HCT116 (cell line): Measurements from ENCODE around the gene RANGRF. TPM values are rescaled to one million over a fixed set of nuclear protein-coding genes. Genes with fewer than 3 reads are reported as not detected.

Source experiments
- ATAC-seq: fragments of 200-7000 bp; cut with Tn5 transposase; 2 replicates; pipeline ENCODE4 v1.9.1; 2020; ENCODE audit warnings: mild to moderate bottlenecking, moderate library complexity
- BruUV-seq: library from RNA; stranded (reverse); fragments of 400-500 nt; replicated peaks from 2 replicates; lab custom pipeline; 2021; lab: Mats Ljungman, UMichigan
- CTCF ChIA-PET: fragments of 300-600 bp; sonication (Branson Sonifier 250); formaldehyde crosslinking; loops from one replicate; lab custom pipeline; 2021; ENCODE audit warnings: antibody characterized with exemption; lab: Charles Lee
- POLR2A ChIA-PET: fragments of 300-600, 350-600 bp; sonication (Branson Sonifier 250); formaldehyde crosslinking; loops from one replicate; lab custom pipeline; 2021; ENCODE audit warnings: antibody characterized with exemption; lab: Charles Lee
- RAD21 ChIA-PET, 2 experiments: fragments of 300-600 bp; sonication (Branson Sonifier 250); formaldehyde crosslinking; loops; one replicate each; lab custom pipeline; 2023; ENCODE audit warnings: low total read pairs in 2 of 2; ENCODE audit not compliant: uncharacterized antibody in 2 of 2, unreplicated experiment in 2 of 2, low non-redundant PET in 1 of 2; lab: Charles Lee
- DNase-seq: peaks from one replicate; pipeline ENCODE4 v3.0.0-alpha.2; 2010; ENCODE audit warnings: low read depth, low spot score
- H2AFZ ChIP-seq: fragments of 200-600 bp; shearing (Covaris generic), sonication (generic); 2 replicates; pipeline ENCODE4 v1.6.1; 2017; ENCODE audit warnings: low read depth, mixed run types, mixed read lengths, antibody characterized with exemption, low read length; ENCODE audit not compliant: poor library complexity, severe bottlenecking
- H3K27ac ChIP-seq: 2 replicates; pipeline ENCODE4 v1.5.1; 2012; ENCODE audit warnings: low read depth, low read length
- H3K27me3 ChIP-seq: fragments of 200-600 bp; sonication (generic); 2 replicates; pipeline ENCODE4 v1.6.1; 2016; ENCODE audit warnings: mixed run types, low read length, mixed read lengths; ENCODE audit not compliant: insufficient read depth
- H3K36me3 ChIP-seq, 2 experiments: fragments of 200-500 bp in 1 of 2; fragments of 200-600 bp in 1 of 2; sonication (Bioruptor generic) in 1 of 2; sonication (generic) in 1 of 2; 2 replicates each; pipeline versions ENCODE4 v1.5.1 to v1.6.1; 2014 to 2016; ENCODE audit warnings: low read length in 2 of 2, inconsistent platforms in 1 of 2, mixed read lengths in 1 of 2, mixed run types in 1 of 2; ENCODE audit not compliant: insufficient read depth in 2 of 2, control insufficient read depth in 1 of 2
- H3K4me1 ChIP-seq, 2 experiments: fragments of 200-600 bp in 1 of 2; sonication (generic) in 1 of 2; 2 replicates each; pipeline versions ENCODE4 v1.5.1 to v1.6.1; 2012 to 2017; ENCODE audit warnings: low read length in 2 of 2, inconsistent platforms in 1 of 2, mild to moderate bottlenecking in 1 of 2, mixed read lengths in 1 of 2, mixed run types in 1 of 2, moderate library complexity in 1 of 2; ENCODE audit not compliant: insufficient read depth in 2 of 2, control insufficient read depth in 1 of 2
- H3K4me2 ChIP-seq: fragments of 200-600 bp; sonication (generic); 2 replicates; pipeline ENCODE4 v1.6.1; 2017; ENCODE audit warnings: mixed run types, low read length, mixed read lengths
- H3K4me3 ChIP-seq, 2 experiments: fragments of 200-600 bp in 1 of 2; sonication (generic) in 1 of 2; replicated peaks in 1 of 2; 2 replicates each; pipeline ENCODE4 v1.5.1; 2011 to 2016; ENCODE audit warnings: low read length in 2 of 2, control low read depth in 1 of 2, low read depth in 1 of 2, mild to moderate bottlenecking in 1 of 2, mixed read lengths in 1 of 2, mixed run types in 1 of 2
- H3K79me2 ChIP-seq: fragments of 200-600 bp; sonication (generic); 2 replicates; pipeline ENCODE4 v1.6.1; 2017; ENCODE audit warnings: mild to moderate bottlenecking, mixed run types, low read length, moderate library complexity, mixed read lengths; ENCODE audit not compliant: insufficient read depth
- H3K9ac ChIP-seq: fragments of 200-600 bp; sonication (generic); 2 replicates; pipeline ENCODE4 v1.6.1; 2016; ENCODE audit warnings: low read length, mixed read lengths
- H3K9me2 ChIP-seq: fragments of 200-600 bp; sonication (generic), shearing (Covaris generic); 2 replicates; pipeline ENCODE4 v1.6.1; 2017; ENCODE audit warnings: mixed run types, mild to moderate bottlenecking, moderate library complexity; ENCODE audit not compliant: insufficient read depth
- H3K9me3 ChIP-seq, 2 experiments: fragments of 200-500 bp in 1 of 2; fragments of 200-600 bp in 1 of 2; sonication (Bioruptor generic) in 1 of 2; sonication (generic) in 1 of 2; 2 replicates each; pipeline ENCODE4 v1.6.1; 2014 to 2017; ENCODE audit warnings: low read length in 2 of 2, mixed read lengths in 2 of 2, inconsistent platforms in 1 of 2, low read depth in 1 of 2, mild to moderate bottlenecking in 1 of 2, mixed run types in 1 of 2, moderate library complexity in 1 of 2; ENCODE audit not compliant: control insufficient read depth in 1 of 2, insufficient read depth in 1 of 2
- H4K20me1 ChIP-seq: fragments of 200-600 bp; sonication (generic), shearing (Covaris generic); 2 replicates; pipeline ENCODE4 v1.6.1; 2017; ENCODE audit warnings: mixed run types, mild to moderate bottlenecking, moderate library complexity; ENCODE audit not compliant: insufficient read depth
- CBX3 ChIP-seq: IDR thresholded peaks from 2 replicates; pipeline ENCODE4 v1.6.1; 2012; ENCODE audit warnings: low read depth
- CTCF ChIP-seq, 3 experiments: fragments of 200-600 bp in 1 of 3; sonication (generic) in 1 of 3; IDR thresholded peaks in 2 of 3; conservative IDR thresholded peaks in 1 of 3; 2 replicates each; pipeline ENCODE4 v1.5.1; 2012 to 2017; ENCODE audit warnings: low read depth in 2 of 3, low read length in 2 of 3, antibody characterized with exemption in 1 of 3, borderline replicate concordance in 1 of 3, control low read depth in 1 of 3, mild to moderate bottlenecking in 1 of 3, mixed read lengths in 1 of 3, mixed run types in 1 of 3, moderate library complexity in 1 of 3; ENCODE audit not compliant: insufficient read depth in 1 of 3
- EZH2phosphoT487 ChIP-seq: fragments of 200-600 bp; IDR thresholded peaks from 2 replicates; pipeline ENCODE4 v1.6.1; 2018; ENCODE audit warnings: antibody characterized with exemption, borderline replicate concordance
- FOSL1 ChIP-seq: IDR thresholded peaks from 2 replicates; pipeline ENCODE4 v1.6.1; 2012; ENCODE audit warnings: low read depth
- JUND ChIP-seq: IDR thresholded peaks from 2 replicates; pipeline ENCODE4 v1.6.1; 2012
- REST ChIP-seq: IDR thresholded peaks from 2 replicates; pipeline ENCODE4 v1.6.1; 2012; ENCODE audit warnings: low read depth
- SP1 ChIP-seq: IDR thresholded peaks from 2 replicates; pipeline ENCODE4 v1.6.1; 2012; ENCODE audit warnings: low read depth
- TCF7L2 ChIP-seq: IDR thresholded peaks from 2 replicates; pipeline ENCODE4 v1.7.0; 2011; ENCODE audit warnings: borderline replicate concordance, inconsistent platforms; ENCODE audit not compliant: insufficient read depth, insufficient read length; ENCODE audit errors: extremely low read depth
- ZFX ChIP-seq: fragments of 450-650 bp; IDR thresholded peaks from 2 replicates; pipeline ENCODE4 v1.6.1; 2017
- intact Hi-C: fragments of 100-400 bp; cut with micrococcal nuclease; formaldehyde crosslinking; loops from 2 replicates; pipeline ENCODE4 v1.10.0; 2022
- total RNA-seq: library from RNA; stranded (reverse); gene quantifications from one replicate; pipeline ENCODE4 v1.2.1, GENCODE V29; 2021; ENCODE audit not compliant: unreplicated experiment

Gene RANGRF
- total RNA-seq, 1 experiment from 2014 or later, result 33.2 TPM

GRCh38 chr17:8324132-8324531 is 35.7 kb downstream of the RANGRF start:
- Histone ChIP-seq H3K36me3 (no peaks in the 10 kb centered on the region), H3K4me1 (no peaks in the 10 kb centered on the region), H2AFZ (no peak overlapping the region), H3K9me3 (no peaks in the 10 kb centered on the region), H3K4me2 (no peak overlapping the region), H3K9me2 (no peaks in the 10 kb centered on the region), H3K27me3 (no peaks in the 10 kb centered on the region), H3K27ac (no peak overlapping the region), H3K9ac (no peak overlapping the region), H3K79me2 (no peaks in the 10 kb centered on the region), H3K4me3 (no peak overlapping the region), H4K20me1 (no peaks in the 10 kb centered on the region)
- no peak for DNase-seq
- BruUV-seq, result no TSS peak
- intact Hi-C loops, result no loop called here
- ChIA-PET RAD21 (no interaction called here), CTCF (no interaction called here), POLR2A (no interaction called here)
- 0 out of 2 replicates have a peak, but pooled peaks have one; percentile 12 for ATAC-seq
- no peak for TF ChIP-seq ZFX
- no peak for TF ChIP-seq FOSL1
- TF ChIP-seq REST, result no peak
- TF ChIP-seq TCF7L2, result no peak
- no peak for TF ChIP-seq CBX3

GRCh38 chr17:8324923-8325322 is 36.5 kb downstream of the RANGRF start:
- no peak for TF ChIP-seq TCF7L2
- TF ChIP-seq EZH2phosphoT487, result no peak
- TF ChIP-seq JUND, result no peak
- no peak for TF ChIP-seq SP1
- no peak for TF ChIP-seq CTCF (IDR thresholded peaks at IDR 0.05 in 2 of 3, conservative IDR thresholded peaks at IDR 0.05 in 1 of 3; ENCODE audit: borderline replicate concordance in 1 of 3, insufficient read depth in 1 of 3, low read depth in 2 of 3, low read length in 2 of 3)
- ATAC-seq, result no peak

More at GRCh38 chr17:8324923-8325322, 36.5 kb downstream of the RANGRF start:
- ChIA-PET CTCF (no interaction called here), RAD21 (no interaction called here), POLR2A (no interaction called here)
- Histone ChIP-seq H3K4me1 (no peaks in the 10 kb centered on the region), H4K20me1 (no peaks in the 10 kb centered on the region), H3K9me3 (no peaks in the 10 kb centered on the region), H3K9me2 (no peaks in the 10 kb centered on the region), H3K27ac (no peak overlapping the region), H2AFZ (no peak overlapping the region), H3K4me3 (no peak overlapping the region), H3K36me3 (no peaks in the 10 kb centered on the region), H3K27me3 (no peaks in the 10 kb centered on the region), H3K9ac (no peak overlapping the region), H3K4me2 (no peak overlapping the region), H3K79me2 (no peaks in the 10 kb centered on the region)
- intact Hi-C loops, result no loop called here
- DNase-seq, result no peak
- no TSS peak for BruUV-seq
